Bronchial epithelial cell (primary cell): Measurements from ENCODE around the gene RORC. TPM values are rescaled to one million over a fixed set of nuclear protein-coding genes. Genes with fewer than 3 reads are reported as not detected.

ENCODE experiments used
- DNase-seq: peaks from one replicate; pipeline ENCODE4 v3.0.0-alpha.2; 2010; ENCODE audit warnings: low read depth
- FAIRE-seq: peaks from 2 replicates; lab custom pipeline; 2011; peaks lifted over from hg19 to GRCh38; lab: Jason Lieb, UNC
- H3K27me3 ChIP-seq: 2 replicates; pipeline ENCODE4 v1.5.1; 2011; ENCODE audit warnings: low read length; ENCODE audit not compliant: control insufficient read depth, insufficient read depth
- H3K36me3 ChIP-seq: 2 replicates; pipeline ENCODE4 v1.5.1; 2011; ENCODE audit warnings: low read length; ENCODE audit not compliant: control insufficient read depth, insufficient read depth
- H3K4me3 ChIP-seq: 2 replicates; pipeline ENCODE4 v1.5.1; 2011; ENCODE audit warnings: mild to moderate bottlenecking, low read depth, low read length, control low read depth
- total RNA-seq: library from RNA; depleted of rRNA; stranded (reverse); fragments of >200 nt; gene quantifications from 2 replicates; pipeline ENCODE4 v1.2.1, GENCODE V29; 2014
- TF ChIP-seq, protein P1 (sequence below): IDR thresholded peaks from 2 replicates; pipeline ENCODE4 v1.5.1; 2011; ENCODE audit warnings: mild to moderate bottlenecking, moderate library complexity, low read length, control low read depth, inconsistent platforms; ENCODE audit not compliant: insufficient read depth, severe bottlenecking

Gene RORC
- total RNA-seq, 1 donor from 2014 or later = 0.26 TPM

DNA sequence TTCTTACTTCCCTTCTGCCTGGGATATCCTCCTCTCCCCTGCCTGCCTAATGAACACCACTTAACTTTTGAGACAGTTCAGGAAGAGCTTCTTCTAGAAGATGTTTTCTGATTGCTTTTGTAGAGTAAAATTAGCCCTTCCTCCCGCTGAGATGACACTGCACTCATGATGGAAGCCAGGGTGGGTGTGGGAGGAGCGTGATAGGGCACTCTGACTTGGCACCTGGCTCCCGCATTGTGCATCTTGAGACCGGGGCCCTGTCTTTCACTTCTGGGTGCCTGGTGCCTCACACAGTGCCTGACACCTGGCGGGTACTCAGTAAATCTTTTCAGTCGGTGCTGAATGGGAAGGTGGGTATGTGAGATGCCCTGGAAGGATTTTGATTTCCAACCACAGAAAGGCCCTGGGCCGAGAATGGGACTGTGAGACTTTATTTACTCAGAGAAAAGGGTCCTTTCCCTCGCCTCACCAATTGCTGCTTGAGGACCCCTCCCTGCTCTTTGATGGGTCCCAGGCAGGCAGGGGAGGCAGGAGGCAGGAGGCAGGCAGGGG is 15.2 kb upstream of the RORC start:
- H3K4me3 ChIP-seq = no peak overlapping the region
- H3K27me3 ChIP-seq = no peaks in the 10 kb centered on the region
- H3K36me3 ChIP-seq = no peaks in the 10 kb centered on the region
- no peak for DNase-seq
- no peak for FAIRE-seq
- TF ChIP-seq, protein P1, sequence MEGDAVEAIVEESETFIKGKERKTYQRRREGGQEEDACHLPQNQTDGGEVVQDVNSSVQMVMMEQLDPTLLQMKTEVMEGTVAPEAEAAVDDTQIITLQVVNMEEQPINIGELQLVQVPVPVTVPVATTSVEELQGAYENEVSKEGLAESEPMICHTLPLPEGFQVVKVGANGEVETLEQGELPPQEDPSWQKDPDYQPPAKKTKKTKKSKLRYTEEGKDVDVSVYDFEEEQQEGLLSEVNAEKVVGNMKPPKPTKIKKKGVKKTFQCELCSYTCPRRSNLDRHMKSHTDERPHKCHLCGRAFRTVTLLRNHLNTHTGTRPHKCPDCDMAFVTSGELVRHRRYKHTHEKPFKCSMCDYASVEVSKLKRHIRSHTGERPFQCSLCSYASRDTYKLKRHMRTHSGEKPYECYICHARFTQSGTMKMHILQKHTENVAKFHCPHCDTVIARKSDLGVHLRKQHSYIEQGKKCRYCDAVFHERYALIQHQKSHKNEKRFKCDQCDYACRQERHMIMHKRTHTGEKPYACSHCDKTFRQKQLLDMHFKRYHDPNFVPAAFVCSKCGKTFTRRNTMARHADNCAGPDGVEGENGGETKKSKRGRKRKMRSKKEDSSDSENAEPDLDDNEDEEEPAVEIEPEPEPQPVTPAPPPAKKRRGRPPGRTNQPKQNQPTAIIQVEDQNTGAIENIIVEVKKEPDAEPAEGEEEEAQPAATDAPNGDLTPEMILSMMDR = no peak

DNA sequence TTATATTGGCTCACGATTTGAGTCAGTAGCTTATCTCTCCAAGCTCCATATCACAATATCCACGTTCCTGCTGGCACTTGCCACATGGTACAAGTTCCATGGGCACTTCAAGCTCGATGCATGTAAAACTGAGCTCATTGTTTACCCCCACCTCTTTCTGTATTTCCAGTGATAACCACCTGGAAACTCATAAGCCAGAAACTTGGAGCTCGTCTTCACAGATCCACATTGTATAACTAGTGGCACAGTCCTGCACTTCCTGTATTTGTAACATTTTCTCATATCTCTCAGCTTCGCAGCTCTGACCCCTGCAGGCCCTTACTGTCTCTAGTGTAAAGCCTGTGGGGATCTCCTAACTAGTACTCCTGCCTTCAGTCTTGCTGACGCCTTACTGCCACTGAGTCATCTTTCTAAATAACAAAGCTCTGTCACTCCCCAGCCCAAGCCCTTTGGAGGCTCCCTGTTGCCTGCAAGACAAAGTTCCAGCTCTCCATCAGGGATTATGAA is 14.5 kb upstream of the RORC start:
- TF ChIP-seq, protein P1 = peak; percentile 18
- DNase-seq (peak; percentile 83), FAIRE-seq (no peak)
- Histone ChIP-seq H3K4me3 (no peak overlapping the region), H3K27me3 (no peaks in the 10 kb centered on the region), H3K36me3 (no peaks in the 10 kb centered on the region)

DNA sequence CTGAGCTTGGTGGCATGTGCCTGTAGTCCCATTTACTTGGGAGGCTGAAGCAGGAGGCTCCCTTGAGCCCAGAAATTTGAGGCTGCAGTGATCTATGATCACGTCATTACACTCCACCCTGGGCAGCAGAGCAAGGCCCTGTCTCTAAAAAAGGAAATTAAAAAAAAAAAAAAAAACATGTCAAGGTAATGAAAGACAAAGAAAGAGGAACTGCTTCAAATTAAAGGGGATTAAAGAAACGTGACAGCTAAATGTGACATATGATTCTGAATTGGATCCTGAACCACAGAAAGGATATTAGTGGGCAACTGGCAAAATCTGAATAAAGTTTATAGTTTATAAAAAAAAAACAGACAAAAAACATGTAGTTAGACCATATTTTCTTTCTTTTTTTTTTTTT is 11.8 kb upstream of the RORC start:
- Histone ChIP-seq H3K4me3 (no peak overlapping the region), H3K36me3 (no peaks in the 10 kb centered on the region), H3K27me3 (no peaks in the 10 kb centered on the region)
- DNase-seq (no peak), FAIRE-seq (no peak)
- TF ChIP-seq, protein P1 = no peak

DNA sequence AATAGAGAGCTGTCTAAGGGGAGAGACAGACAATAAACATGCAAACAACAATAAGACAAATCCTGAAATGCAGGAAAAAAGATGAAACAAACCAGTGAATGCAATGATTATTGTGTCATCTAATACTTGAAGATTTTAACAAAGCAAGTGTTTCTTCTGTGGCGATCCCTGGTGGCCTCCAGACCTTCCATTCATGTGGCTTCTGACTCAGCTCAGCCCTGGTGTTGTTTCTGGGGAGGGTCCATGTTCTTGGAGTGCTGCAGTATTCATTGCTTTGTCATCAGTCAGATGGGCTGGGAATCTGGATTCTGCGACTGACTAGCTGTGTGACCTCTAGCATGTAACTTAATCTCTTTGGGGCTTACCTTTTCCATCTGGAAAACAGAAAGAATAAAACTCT is 9.5 kb upstream of the RORC start:
- Histone ChIP-seq H3K27me3 (no peaks in the 10 kb centered on the region), H3K36me3 (no peaks in the 10 kb centered on the region), H3K4me3 (no peak overlapping the region)
- DNase-seq (peak; percentile 62), FAIRE-seq (no peak)
- TF ChIP-seq, protein P1 = no peak

DNA sequence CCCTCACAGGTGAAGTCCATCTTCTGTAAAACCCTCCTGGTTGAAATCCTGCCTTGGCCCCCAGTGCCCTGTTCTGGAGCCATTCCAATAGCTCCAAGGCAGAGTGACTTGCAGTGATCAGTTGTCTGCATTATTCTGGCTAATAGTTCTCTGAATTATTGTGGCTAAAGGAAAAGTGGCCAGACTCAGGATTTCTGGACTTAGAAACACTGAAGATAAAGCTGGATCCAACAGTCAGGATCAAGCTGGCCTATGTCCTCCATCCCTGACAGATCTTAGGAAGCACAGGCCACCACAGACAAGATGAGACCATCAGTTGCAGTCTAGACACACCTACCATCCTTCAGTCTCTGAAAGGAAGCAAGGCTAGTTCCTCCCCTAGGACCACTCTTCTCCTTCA is 8.8 kb upstream of the RORC start:
- TF ChIP-seq, protein P1 = no peak
- Histone ChIP-seq H3K36me3 (no peaks in the 10 kb centered on the region), H3K27me3 (no peaks in the 10 kb centered on the region), H3K4me3 (peak overlapping the region; percentile 38)
- FAIRE-seq (peak; percentile 60), DNase-seq (no peak)
